GM19324 (cell line): ENCODE results near the gene NF2.

Source experiments
- ATAC-seq: cut with Tn5 transposase; IDR thresholded peaks from one replicate; pipeline ENCODE4 v1.9.1; 2021; ENCODE audit warnings: mild to moderate bottlenecking, moderate library complexity; ENCODE audit not compliant: unreplicated experiment, low FRiP score

The NF2 gene

DNA sequence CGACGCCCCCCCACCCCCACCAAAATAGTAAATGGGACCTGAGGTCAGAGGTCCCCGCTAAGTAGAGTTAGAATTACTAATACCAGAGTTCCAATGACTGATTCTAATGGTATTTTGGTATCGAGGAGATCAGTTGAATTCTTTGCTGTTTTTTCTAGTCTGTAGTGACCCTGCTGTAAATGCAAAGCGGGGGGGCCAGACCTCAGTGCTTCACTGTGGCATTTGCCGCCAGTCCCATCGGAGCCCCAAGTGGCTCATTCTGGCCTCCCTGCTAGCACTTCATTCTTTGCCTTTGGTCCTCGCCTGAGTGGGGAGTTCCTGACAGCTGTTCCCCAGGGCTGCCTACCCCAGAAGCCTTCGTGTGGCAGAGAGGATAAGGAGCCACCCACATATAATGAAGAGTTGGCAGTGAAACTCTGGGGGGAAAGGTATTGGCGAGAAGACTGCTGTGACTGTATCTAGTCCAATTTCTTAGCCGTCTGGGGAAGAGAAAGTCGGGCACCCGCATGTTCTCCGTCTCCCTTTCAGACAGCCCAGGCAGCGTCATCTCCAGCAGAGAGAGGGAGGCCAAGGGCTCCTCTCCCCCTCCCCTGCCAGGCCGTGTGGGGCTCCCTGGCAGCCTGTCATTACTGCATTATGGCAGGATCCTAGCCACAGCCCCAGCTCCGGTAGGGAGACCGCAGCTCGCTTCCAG, 96.9 kb downstream of the NF2 start:
- ATAC-seq = no peak

- no peak for ATAC-seq
These were observed 97.4 kb downstream of the NF2 start for GRCh38 chr22:29700900-29701154.

DNA sequence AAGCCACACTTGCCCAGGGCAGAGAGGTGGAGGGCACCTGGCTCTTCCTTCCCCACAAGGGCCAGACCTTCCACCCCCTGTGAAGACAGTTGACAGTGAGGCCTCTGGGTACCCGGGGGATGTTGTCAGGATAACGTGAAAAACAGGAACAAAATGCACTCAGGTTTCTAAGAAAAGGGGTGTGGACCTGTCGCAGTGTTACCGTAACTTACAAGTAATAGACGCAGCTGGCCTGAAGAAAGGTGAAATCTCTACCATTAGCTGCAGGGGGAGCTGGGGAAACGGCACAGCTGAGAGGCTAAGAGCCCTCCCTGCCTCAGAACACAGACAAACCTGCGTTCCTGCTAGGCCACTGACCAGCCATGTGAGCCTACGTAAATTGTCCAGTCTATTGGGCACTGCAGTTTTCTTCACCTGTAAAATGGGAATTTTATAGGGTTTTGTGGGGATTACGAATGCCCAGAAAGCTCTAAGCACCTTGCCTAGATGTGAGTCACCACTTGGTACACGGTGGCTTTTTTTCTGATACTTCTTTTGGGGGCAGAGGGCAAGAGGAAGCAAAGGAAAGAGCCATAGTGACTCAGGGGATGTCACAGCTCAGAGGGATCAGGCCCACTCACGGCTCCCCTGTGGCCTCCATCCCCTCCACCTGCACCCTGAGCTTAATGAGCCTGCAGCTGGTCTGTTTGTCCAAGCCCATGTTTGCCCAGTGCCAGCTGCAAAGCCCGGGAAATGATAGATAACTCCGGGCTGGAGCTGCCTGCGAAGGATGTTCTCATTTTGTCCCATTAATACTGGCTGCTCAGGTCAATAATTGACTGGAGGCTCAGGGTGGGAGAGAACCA, 97.9 kb downstream of the NF2 start:
- ATAC-seq = no peak

DNA sequence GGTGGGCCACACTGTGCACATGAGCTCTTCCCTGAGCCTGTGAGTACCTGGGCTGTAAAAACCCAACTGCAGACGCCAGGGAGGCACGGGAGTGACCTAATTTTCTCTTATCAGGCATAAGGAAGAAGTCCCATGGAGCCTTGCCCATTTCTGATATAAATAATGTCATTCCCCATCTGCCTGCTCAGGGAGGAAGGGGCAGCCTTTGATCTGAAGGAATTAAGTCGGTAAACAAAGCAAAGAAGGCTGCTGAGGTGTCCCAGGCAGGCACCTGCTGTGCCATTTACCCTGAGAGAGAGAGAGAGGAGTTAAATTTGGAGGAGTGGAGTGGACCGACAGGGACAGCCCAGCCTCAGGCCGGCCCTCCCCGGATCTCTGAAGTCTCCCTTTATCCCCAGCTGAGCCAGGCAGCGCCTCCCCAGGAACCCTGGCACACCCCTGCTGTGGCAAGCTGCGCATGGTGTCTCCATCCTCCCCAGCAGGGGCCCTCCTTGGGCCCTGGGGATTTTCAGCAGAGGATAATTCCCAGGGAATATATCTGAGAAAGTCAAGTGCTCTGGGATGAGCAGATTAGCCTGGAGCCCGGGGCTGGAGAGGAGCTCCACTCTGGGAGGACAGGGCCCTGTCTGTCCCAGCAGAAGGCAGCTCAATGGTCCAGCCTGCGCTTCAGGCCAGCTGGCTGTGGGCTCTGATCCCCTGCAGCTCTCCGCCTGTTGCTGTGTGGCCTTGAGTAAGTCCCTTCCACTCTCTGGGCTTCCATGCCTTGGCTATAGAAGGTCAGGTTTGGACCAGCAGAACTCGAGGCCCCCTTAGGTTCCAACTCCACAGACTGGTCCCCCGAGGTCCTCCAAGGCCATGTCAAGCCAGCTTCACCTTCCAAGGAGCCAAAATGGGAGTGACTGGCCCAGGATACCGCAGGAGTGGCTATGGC, 98.8 kb downstream of the NF2 start:
- ATAC-seq = no peak

GRCh38 chr22:29702931-29703501, 99.6 kb downstream of the NF2 start:
- ATAC-seq = no peak

GRCh38 chr22:29703569-29704195, 100.2 kb downstream of the NF2 start:
- ATAC-seq = no peak

- ATAC-seq = no peak
These were observed 101.3 kb downstream of the NF2 start for GRCh38 chr22:29704528-29705285.

- ATAC-seq = no peak
These were observed 102.2 kb downstream of the NF2 start for GRCh38 chr22:29705651-29706050.

- no peak for ATAC-seq
These were observed 103.1 kb downstream of the NF2 start for GRCh38 chr22:29706486-29706885.

- no peak for ATAC-seq
These were observed 103.6 kb downstream of the NF2 start for GRCh38 chr22:29707010-29707409.

DNA sequence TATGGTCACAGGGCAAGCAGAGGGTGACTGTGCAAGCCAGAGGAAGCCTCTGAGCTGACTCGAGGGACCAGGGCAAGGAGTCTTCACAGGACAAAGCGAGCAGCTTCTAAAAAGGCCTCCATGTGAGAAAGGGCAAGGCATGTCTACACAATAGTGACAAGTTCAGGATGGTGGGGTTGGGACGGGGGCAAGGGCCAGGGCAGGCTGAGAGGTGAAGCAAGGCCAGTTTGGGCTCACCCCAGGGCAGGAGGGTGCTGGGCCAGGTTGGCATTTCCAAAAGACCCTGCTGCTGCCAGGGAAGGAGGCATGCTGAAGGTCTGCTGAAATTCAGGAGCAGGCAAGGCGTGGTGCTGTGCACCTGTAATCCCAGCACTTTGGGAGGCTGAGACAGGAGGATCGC, 104.0 kb downstream of the NF2 start:
- ATAC-seq = no peak

DNA sequence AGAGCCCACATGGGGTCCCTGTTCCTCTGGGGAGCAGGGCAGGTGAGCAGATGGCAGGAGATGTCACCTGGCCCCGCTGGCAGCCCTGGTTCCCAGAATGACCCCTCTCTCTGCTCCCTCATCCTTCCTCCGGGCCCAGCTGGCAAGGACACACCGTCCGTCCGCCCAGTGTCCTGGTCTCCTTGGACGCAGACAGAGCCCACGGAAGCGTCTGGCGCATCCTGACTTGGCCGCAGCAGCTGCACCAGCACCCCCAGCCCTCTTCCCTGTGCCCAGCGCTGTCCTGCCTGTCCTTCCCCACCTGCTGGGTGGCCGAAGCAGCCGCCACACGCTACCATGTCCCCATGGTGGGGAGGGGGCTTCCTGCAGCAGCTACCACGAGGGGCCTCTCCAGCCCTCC, 106.8 kb downstream of the NF2 start:
- no peak for ATAC-seq

DNA sequence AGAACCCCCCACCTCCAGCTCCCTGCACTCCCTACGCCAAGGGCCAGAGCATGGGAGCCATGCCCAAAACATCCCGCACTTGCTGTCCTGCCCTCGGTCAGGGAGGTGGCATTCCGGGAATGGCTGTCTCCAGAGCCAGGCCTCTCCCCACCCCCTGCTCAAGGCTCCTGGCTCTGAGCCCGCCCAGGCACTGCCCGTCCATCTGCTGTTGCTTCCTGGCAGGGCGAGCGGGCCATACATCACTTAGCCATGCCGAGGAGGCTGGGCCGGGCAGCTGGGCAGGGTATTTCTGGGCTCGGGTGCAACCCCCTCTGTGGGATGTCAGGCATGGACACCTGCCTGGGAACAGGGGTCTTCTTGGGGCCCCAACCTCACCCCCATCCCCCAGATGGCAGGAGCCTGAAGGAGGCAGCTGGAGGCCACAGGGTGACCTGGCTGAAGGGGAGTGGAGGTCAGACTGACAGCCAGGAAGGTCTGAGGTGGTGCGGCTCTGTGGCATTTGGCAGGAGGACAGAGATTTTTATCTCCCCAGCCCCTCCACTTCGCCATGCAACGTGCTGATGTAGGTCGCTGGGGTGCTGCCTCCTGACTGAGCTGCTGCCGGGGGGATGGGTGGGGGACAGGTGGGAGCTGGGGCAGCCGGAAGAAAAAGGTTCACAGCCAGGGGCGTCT, 107.6 kb downstream of the NF2 start:
- ATAC-seq = no peak

GRCh38 chr22:29712119-29712518, 108.7 kb downstream of the NF2 start:
- ATAC-seq = no peak

DNA sequence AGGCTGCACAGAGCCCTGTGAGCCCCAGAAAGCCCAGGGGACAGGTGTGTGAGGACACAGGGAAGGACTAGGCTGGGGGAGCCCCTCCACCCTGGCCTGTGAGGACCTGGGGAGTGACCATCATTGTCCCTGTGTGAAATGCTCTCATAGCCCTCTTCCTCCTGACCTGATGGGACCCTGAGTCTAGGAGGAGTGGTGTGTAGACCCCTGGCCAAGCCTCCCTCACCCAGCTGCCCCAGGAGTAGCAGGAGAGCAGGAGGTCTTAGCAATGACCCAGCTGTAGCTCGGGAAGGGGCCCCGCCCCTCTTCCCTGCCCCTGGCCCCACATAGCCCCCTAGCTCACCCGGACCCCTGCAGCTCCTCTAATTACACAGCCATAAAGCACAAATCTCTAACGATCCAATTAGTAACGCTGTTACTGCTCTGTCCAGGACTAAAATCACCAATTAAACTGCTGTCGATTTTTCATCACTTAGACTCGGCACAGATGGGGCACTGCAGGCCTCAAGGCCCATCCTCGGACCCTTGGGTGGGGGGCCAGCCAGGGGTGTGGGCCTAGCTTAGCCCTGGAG, 109.8 kb downstream of the NF2 start:
- ATAC-seq = no peak

- no peak for ATAC-seq
These were observed 111.8 kb downstream of the NF2 start for GRCh38 chr22:29715240-29715639.

DNA sequence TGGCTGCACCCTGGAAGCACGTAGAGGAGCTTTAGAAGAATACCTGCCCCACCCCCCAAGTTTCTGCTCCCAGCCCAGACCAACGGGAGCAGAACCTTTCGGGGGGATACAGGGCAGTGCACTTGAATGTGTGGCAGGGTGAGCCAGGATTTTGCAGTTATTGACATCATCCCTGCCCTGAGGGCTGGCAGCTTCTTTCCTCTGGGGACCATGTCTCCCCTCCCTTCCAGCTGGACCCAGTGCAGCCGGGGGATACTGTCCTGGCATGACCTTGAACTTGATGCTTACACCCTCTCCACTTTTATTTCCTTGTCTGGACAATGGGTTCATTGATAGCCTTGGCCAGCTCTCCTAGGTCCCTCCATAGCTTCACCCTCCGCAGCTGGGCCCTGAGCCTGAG, 112.3 kb downstream of the NF2 start:
- ATAC-seq = no peak

DNA sequence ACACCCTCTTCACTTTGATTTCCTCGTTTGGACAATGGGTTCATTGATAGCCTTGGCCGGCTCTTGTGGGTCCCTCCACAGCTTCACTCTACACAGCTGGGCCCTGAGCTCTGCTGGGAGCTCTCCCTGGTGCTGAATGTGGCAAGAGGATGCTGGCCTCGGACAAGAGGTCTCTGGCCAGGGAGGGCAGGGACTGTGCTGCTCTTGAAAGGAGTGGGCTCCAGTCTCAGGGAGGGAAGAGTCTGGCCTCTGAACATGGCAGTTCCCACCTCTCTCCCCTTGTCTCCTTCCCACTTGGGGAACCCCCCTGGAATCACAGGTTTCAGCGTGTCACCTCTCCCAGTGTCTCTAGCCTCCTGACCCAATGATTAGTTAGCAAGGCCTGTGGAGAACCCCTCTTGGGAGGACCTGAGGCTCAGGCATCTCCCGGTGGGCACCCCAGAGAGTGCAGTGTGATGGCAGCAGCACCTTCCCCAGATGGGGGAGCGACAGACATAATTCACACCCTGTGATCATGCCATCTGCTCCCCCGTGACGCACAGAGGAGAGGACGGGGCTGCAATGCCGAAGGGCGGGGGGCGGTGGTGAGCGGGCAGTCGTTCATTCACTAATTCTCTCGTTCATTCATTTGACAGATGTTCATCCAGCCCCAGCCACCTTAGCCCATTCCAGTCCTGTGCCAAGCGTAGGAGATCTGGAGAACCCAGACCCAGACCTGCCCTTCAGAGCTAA, 113.5 kb downstream of the NF2 start:
- no peak for ATAC-seq
